ENCODE data around the gene TRNT1.

- TF ChIP-seq CTCF (conservative IDR thresholded peaks at IDR 0.05 in 1 of 2, IDR thresholded peaks at IDR 0.05 in 1 of 2; ENCODE audit: extremely low read depth in 1 of 2, insufficient read depth in 1 of 2, low read depth in 1 of 2, low read length in 2 of 2) = no peak
- TF ChIP-seq EZH2 (IDR thresholded peaks at IDR 0.05; ENCODE audit: borderline replicate concordance, low read length) = no peak
These were observed 40.5 kb upstream of the TRNT1 start for GRCh38 chr3:3086239-3086638.

All from mammary epithelial cell (primary cell).